Measurements from ENCODE around the gene INPP4A. TPM values are rescaled to one million over a fixed set of nuclear protein-coding genes. Genes with fewer than 3 reads are reported as not detected.

The INPP4A gene
- total and polyA plus RNA-seq, 9 of the 15 experiments (the other 6 are each of a cell fraction or from before 2014, with no cell fraction given), result 1.8 to 15.7 (median 8.3) TPM

GRCh38 chr2:98604547-98604946 is 159.9 kb downstream of the INPP4A start (continued):
- no peak for TF ChIP-seq CHD7 (IDR thresholded peaks at IDR 0.05; ENCODE audit: low read depth, low read length)
- no peak for TF ChIP-seq CHCHD3 (CRISPR knock-in tag; IDR thresholded peaks at IDR 0.05)
- TF ChIP-seq SMC3 (conservative IDR thresholded peaks at IDR 0.05; ENCODE audit: insufficient read depth, low read depth, low read length), result no peak
